GM12801 (cell line): Measurements from ENCODE around the gene PRMT7.

ENCODE experiments used
- TF ChIP-seq, protein P1 (sequence below): IDR thresholded peaks from one replicate; pipeline ENCODE4 v1.5.1; 2011; ENCODE audit warnings: control low read depth; ENCODE audit not compliant: insufficient read length; ENCODE audit errors: extremely low read depth

Gene PRMT7

DNA sequence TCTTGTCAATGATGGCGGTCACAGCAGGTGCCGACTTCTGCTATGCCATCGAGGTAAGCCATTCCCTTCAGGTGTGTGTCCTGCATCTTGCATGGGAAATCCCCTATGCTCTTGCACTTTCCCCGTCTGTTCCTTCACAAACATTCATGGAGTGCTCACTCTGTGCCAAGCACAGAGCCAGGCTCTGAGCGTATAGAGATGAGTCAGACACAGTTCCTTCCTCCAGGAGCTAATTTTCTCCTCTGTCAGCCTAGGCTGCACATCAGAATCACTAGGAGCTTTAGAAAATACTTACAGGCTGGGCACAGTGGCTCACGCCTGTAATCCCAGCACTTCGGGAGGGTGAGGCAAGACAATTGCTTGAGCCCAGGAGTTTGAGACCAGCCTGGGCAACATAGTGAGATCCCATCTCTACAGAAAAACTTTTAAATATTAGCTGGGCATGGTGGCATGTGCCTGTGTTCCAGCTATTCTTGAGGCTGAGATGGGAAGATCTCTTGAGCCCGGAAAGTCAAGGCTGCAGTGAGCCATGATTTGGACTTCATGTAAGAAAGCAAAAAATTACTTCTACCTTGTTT, 14.1 kb downstream of the PRMT7 start:
- TF ChIP-seq, protein P1, sequence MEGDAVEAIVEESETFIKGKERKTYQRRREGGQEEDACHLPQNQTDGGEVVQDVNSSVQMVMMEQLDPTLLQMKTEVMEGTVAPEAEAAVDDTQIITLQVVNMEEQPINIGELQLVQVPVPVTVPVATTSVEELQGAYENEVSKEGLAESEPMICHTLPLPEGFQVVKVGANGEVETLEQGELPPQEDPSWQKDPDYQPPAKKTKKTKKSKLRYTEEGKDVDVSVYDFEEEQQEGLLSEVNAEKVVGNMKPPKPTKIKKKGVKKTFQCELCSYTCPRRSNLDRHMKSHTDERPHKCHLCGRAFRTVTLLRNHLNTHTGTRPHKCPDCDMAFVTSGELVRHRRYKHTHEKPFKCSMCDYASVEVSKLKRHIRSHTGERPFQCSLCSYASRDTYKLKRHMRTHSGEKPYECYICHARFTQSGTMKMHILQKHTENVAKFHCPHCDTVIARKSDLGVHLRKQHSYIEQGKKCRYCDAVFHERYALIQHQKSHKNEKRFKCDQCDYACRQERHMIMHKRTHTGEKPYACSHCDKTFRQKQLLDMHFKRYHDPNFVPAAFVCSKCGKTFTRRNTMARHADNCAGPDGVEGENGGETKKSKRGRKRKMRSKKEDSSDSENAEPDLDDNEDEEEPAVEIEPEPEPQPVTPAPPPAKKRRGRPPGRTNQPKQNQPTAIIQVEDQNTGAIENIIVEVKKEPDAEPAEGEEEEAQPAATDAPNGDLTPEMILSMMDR = no peak

DNA sequence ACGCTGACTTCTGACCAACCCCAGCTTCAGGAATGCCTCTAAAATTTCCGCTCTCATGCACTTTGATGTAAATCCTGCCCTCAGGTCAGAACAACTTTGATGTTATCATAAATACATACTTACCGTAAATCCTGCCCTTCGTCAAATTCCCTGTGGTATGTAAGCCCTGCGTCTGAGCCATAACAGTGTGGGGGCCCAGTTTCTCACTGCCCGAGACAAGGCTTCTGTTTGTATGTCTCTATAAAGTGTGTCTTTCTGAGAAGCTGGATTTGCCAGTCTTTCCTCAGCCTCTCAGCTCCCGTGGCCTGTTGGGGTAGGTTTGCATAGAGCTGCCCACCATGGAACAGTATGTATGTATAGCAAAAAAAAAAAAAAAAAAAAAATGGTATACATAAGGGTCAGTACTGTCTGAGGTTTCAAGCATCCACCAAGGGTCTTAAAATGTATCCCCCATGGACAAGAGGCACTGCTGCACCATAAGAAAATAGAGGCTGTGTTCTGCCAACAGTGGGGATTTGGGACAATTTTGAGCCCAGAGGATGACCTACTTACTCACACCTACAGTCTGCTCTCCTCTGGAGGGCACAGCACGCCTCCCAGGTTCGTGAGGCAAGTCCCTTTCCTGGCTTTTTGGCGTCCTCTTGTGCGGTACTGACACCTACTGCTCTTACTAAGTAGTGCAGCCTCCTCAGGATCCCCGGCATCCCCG, 17.5 kb downstream of the PRMT7 start:
- TF ChIP-seq, protein P1 = peak; percentile 32

DNA sequence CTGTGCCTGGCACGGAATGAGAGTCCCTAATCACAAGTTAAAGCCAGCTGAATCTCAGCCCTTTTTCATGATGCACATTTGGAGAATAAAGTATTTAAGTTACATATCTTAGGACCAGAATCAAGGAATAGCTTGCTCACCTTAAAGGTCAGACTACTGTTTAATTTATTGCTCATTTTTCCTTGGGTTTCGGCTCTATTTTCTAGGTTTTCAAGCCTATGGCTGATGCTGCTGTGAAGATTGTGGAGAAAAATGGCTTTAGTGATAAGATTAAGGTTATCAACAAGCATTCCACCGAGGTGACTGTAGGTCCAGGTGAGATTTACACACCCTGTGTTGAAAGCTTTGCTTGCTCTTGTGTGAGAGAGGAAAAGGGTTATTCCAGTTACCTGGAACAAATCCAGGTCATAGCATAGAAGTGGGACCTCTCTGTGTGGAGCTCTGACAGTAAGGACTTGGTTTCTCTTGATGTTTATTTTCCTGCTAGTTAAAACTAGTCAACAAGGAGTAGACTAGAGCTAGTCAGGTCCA, 18.1 kb downstream of the PRMT7 start:
- TF ChIP-seq, protein P1 = no peak

DNA sequence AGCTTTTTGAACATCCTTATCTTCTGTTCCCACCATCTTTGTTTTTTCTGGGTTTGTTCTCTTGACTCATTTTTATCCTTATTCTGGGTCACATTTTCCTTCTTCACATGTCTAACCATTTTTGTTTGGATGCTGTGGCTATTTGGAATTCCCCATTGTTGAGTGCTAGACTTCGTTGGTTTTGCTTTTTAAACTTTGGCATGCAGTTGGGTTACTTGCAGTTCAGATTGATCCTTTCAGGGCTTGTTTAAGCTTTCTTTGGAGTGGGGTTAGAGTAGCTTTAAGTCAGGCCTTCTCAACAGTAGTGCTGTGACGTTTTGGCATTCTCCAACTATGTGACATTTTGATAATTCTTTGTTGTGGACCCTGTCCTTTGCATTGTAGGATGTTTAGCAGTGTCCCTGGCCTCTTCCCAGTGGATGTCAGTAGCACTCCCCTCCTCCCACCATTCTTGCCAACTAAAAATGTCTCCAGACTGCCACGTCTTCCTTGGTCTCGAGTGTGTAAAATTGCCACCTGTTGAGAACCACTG, 21.1 kb downstream of the PRMT7 start:
- TF ChIP-seq, protein P1 = no peak

DNA sequence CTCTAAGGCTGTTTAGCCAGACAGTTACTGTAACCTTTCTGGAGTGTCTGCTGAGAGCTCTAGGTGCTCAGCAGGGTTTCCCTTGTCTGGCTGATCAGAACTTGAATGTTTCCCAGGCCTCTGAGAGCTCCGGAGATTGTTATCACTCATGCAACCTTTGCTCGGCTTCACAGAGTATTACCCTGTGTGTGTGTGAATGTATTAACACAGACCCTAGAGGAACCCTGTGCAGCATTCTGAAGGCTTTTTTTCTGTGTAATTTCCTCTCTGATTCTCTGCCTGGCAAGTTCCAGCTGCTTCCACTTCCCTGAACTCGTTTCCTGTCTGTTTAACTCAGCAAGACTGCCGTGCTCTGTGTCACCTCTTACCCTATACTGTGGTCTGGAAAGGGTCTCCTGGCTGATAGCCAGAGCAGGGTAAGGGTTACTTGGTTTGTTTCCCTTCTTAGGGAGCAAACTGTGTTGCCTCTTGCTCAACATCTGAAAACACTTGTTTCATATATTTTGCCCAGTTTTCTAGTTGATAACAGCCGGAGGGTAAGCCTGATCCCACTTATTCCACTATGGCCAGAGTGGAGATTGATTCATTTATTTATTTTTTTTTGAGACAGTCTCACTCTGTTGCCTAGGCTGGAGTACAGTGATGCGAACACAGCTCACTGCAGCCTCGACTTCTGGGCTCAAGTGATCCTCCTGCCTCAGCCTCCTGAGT, 21.7 kb downstream of the PRMT7 start:
- TF ChIP-seq, protein P1 = no peak

GRCh38 chr16:68335175-68335574, 24.4 kb downstream of the PRMT7 start:
- TF ChIP-seq, protein P1 = no peak
